ENCODE measurements around the gene TRPT1. TPM values are rescaled to one million over a fixed set of nuclear protein-coding genes. Genes with fewer than 3 reads are reported as not detected.

TRPT1 gene
- total and polyA plus RNA-seq, 9 of the 15 experiments (the other 6 are each of a cell fraction or from before 2014, with no cell fraction given), result 4.6 to 41.7 (median 23.1) TPM

GRCh38 chr11:64204464-64204989 lies 21.5 kb downstream of the TRPT1 start (continued):
- TF ChIP-seq, protein P1, sequence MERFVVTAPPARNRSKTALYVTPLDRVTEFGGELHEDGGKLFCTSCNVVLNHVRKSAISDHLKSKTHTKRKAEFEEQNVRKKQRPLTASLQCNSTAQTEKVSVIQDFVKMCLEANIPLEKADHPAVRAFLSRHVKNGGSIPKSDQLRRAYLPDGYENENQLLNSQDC (CRISPR knock-in tag; IDR thresholded peaks at IDR 0.05), result no peak
- TF ChIP-seq, protein P2, sequence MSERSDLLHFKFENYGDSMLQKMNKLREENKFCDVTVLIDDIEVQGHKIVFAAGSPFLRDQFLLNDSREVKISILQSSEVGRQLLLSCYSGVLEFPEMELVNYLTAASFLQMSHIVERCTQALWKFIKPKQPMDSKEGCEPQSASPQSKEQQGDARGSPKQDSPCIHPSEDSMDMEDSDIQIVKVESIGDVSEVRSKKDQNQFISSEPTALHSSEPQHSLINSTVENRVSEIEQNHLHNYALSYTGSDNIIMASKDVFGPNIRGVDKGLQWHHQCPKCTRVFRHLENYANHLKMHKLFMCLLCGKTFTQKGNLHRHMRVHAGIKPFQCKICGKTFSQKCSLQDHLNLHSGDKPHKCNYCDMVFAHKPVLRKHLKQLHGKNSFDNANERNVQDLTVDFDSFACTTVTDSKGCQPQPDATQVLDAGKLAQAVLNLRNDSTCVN (CRISPR knock-in tag; IDR thresholded peaks at IDR 0.05), result no peak
- TF ChIP-seq RBM14 (IDR thresholded peaks at IDR 0.05; ENCODE audit: borderline replicate concordance, insufficient read depth, low read depth, low read length) (no peak), NR1H2 (CRISPR knock-in tag; IDR thresholded peaks at IDR 0.05) (no peak), RAD51 (IDR thresholded peaks at IDR 0.05; ENCODE audit: borderline replicate concordance, low read depth) (0 out of 2 replicates have a peak, but pooled peaks have one; percentile 26), ELF4 (CRISPR knock-in tag; IDR thresholded peaks at IDR 0.05) (no peak), CHAMP1 (IDR thresholded peaks at IDR 0.05) (no peak), E2F3 (CRISPR knock-in tag; IDR thresholded peaks at IDR 0.05) (no peak), MCM7 (IDR thresholded peaks at IDR 0.05) (no peak), NR0B1 (IDR thresholded peaks at IDR 0.05; ENCODE audit: partially characterized antibody) (no peak), HES1 (IDR thresholded peaks at IDR 0.05; ENCODE audit: low read depth) (no peak), ZFX (CRISPR knock-in tag; IDR thresholded peaks at IDR 0.05) (no peak), ZKSCAN1 (IDR thresholded peaks at IDR 0.05; ENCODE audit: low read depth, low read length) (peak; percentile 89), NCOR1 (IDR thresholded peaks at IDR 0.05) (no peak), ESRRB (CRISPR knock-in tag; IDR thresholded peaks at IDR 0.05; ENCODE audit: borderline replicate concordance) (no peak), GTF2F1 (IDR thresholded peaks at IDR 0.05; ENCODE audit: low read depth, low read length) (no peak), GATAD2A (IDR thresholded peaks at IDR 0.05) (no peak), ZNF717 (CRISPR knock-in tag; IDR thresholded peaks at IDR 0.05) (no peak)
- TF ChIP-seq, protein P3, sequence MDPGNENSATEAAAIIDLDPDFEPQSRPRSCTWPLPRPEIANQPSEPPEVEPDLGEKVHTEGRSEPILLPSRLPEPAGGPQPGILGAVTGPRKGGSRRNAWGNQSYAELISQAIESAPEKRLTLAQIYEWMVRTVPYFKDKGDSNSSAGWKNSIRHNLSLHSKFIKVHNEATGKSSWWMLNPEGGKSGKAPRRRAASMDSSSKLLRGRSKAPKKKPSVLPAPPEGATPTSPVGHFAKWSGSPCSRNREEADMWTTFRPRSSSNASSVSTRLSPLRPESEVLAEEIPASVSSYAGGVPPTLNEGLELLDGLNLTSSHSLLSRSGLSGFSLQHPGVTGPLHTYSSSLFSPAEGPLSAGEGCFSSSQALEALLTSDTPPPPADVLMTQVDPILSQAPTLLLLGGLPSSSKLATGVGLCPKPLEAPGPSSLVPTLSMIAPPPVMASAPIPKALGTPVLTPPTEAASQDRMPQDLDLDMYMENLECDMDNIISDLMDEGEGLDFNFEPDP (CRISPR knock-in tag; IDR thresholded peaks at IDR 0.05), result no peak
- TF ChIP-seq, protein P4, sequence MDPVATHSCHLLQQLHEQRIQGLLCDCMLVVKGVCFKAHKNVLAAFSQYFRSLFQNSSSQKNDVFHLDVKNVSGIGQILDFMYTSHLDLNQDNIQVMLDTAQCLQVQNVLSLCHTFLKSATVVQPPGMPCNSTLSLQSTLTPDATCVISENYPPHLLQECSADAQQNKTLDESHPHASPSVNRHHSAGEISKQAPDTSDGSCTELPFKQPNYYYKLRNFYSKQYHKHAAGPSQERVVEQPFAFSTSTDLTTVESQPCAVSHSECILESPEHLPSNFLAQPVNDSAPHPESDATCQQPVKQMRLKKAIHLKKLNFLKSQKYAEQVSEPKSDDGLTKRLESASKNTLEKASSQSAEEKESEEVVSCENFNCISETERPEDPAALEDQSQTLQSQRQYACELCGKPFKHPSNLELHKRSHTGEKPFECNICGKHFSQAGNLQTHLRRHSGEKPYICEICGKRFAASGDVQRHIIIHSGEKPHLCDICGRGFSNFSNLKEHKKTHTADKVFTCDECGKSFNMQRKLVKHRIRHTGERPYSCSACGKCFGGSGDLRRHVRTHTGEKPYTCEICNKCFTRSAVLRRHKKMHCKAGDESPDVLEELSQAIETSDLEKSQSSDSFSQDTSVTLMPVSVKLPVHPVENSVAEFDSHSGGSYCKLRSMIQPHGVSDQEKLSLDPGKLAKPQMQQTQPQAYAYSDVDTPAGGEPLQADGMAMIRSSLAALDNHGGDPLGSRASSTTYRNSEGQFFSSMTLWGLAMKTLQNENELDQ (CRISPR knock-in tag; IDR thresholded peaks at IDR 0.05; ENCODE audit: borderline replicate concordance), result no peak
